SK-N-MC (cell line): ENCODE measurements around the gene SLC35A2.

ENCODE experiments used
- EZH2 ChIP-seq: fragments of 200-600 bp; sonication (generic); IDR thresholded peaks from one replicate; pipeline ENCODE4 v1.6.1; 2017; ENCODE audit warnings: antibody characterized with exemption
- POLR2AphosphoS5 ChIP-seq: IDR thresholded peaks from 2 replicates; pipeline ENCODE4 v1.6.1; 2012; ENCODE audit warnings: mild to moderate bottlenecking, low read depth, low read length, borderline replicate concordance

DNA sequence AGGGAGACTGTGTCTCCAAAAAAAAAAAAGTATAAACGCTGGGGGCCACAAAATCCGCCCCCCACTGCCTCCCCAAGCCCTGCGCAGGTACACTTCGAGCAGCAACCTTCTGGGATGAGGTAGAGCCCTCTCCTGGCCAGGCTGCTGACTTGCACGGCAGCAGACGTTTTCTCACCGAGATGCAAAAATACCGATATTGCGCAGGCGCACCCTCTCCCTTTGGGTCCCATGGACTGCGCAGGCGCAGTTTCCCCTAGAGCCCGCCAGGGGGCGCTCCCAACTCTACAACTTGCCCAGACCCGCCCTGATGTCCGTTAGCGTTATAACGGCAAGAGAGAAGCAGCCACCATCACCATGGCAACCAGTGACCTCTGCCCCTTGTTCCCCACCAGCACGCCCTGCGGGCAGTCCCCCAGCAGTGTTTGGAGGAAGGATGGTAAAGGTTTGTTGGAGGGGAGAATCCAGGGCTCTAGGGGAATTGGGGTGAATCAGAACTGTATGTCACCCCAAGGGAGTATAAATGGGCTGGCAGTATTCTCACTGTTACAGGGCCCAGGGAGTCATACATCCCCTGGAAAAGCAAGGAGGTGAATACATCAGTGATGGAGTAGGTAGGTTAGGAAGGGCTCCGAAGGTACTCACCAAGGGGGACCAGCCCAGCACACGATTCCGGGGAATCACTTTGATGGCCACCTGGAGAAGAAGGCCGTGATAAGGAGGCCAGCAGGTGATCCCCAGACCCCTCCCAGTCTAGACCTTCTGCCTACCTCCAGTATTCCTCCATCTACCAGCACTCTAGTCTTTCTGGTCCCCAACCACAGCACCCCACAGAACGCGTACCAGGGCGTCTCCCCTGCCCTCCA, 5.9 kb upstream of the SLC35A2 start:
- TF ChIP-seq EZH2 = no peak
- no peak for TF ChIP-seq POLR2AphosphoS5
